Heart right ventricle (tissue), 16 donors: ENCODE data around the gene MAGEC3. TPM values are rescaled to one million over a fixed set of nuclear protein-coding genes. Genes with fewer than 3 reads are reported as not detected.

Experiments
- ATAC-seq, 8 donors: fragments of 200-7000 bp; cut with Tn5 transposase; one replicate each; pipeline ENCODE4 v1.9.1; 2020; ENCODE audit warnings: mild to moderate bottlenecking in 8 of 8, moderate library complexity in 8 of 8, moderate number of reproducible peaks in 1 of 8
- DNase-seq, 2 donors: peaks; one replicate each; pipeline ENCODE4 v3.0.0-alpha.2; 2020
- H3K27ac ChIP-seq, 10 donors: fragments of 200-600 bp; sonication (generic) in 2 of 10; one replicate each; pipeline versions ENCODE4 v1.5.0 to v1.8.0; 2020 to 2022; ENCODE audit warnings: mild to moderate bottlenecking in 3 of 10
- H3K27me3 ChIP-seq, 7 donors: fragments of 200-600 bp; one replicate each; pipeline ENCODE4 v1.8.0; 2021 to 2022; ENCODE audit warnings: mild to moderate bottlenecking in 2 of 7
- H3K36me3 ChIP-seq, 9 donors: fragments of 200-600 bp; sonication (generic) in 1 of 9; one replicate each; pipeline versions ENCODE4 v1.5.0 to v1.8.0; 2020 to 2022; ENCODE audit warnings: mild to moderate bottlenecking in 2 of 9
- H3K4me1 ChIP-seq, 9 donors: fragments of 200-600 bp; sonication (generic) in 1 of 9; one replicate each; pipeline versions ENCODE4 v1.5.0 to v1.8.0; 2020 to 2022; ENCODE audit warnings: mild to moderate bottlenecking in 4 of 9
- H3K4me3 ChIP-seq, 10 donors: fragments of 200-600 bp; sonication (generic) in 2 of 10; one replicate each; pipeline versions ENCODE4 v1.5.0 to v1.8.0; 2020 to 2022; ENCODE audit warnings: mild to moderate bottlenecking in 7 of 10, moderate library complexity in 2 of 10
- H3K9me3 ChIP-seq, 11 donors: fragments of 200-600 bp in 10 of 11; sonication (generic) in 2 of 11; one replicate each; pipeline versions ENCODE4 v1.5.0 to v1.8.0; 2013 to 2022; ENCODE audit warnings: mild to moderate bottlenecking in 2 of 11, control low read depth in 1 of 11, moderate library complexity in 1 of 11
- CTCF ChIP-seq, 9 donors: fragments of 200-600 bp; sonication (generic) in 2 of 9; IDR thresholded peaks; one replicate each; pipeline versions ENCODE4 v1.5.0 to v1.8.0; 2021 to 2022; ENCODE audit warnings: antibody characterized with exemption in 9 of 9, mild to moderate bottlenecking in 5 of 9, moderate library complexity in 1 of 9
- WGBS, 2 donors: extraction: QIAGEN DNeasy Blood & Tissue Kit; methylation state at CpG; one replicate each; pipeline ENCODE4 v1.1.7; 2013; ENCODE audit warnings: inconsistent platforms in 1 of 2; 5-methylcytosine and 5-hydroxymethylcytosine counted together
- intact Hi-C, 10 donors: fragments of 100-400 bp; cut with DNase I; formaldehyde crosslinking; loops; one replicate each; pipeline versions ENCODE4 v1.11.1 to v1.14.2; 2022
- polyA plus RNA-seq, 2 donors: library from polyadenylated mRNA; stranded (reverse); fragments of 200-250 nt; gene quantifications; one replicate each; pipeline ENCODE4 v1.2.3, GENCODE V29; 2013
- total RNA-seq, 10 donors: library from RNA; stranded (reverse); fragmentation: NEBNext Ultra II Directional in 3 of 10; extraction: Animal tissue kit (Norgen Biotek cat#: 25700) in 3 of 10; gene quantifications; one replicate each; pipeline versions ENCODE4 v1.2.1 to v1.2.4, GENCODE V29; 2021 to 2023
- donor health status: Arrhythmogenic right ventricular cardiomyopathy.
- donor health status: ischemic (EF 13 %, LVEDD 7.1; RV severe dilation, severe dysfunction).
- donor health status: healthy with polysubstance abuse.
- donor health status: DM: no; HTN: yes; CAD: no.
- donor health status: DM: no; HTN: no; CAD: no.
- donor health status: ischemic (EF 25% LVEDD 6.9; RV normal size, moderate dysfunction).
- donor health status: ischemic (EF 25% LVEDD 5.7; RV mildly dilated, moderate dysfunction).
- donor health status: healthy.
- donor health status: DM: yes; HTN: yes; CAD: no.
- donor health status: Ischemic cardiomyopathy.
- donor health status: ischemic (EF 35%, LVEDD 5.7; RV mildly dilated, moderate dysfunction).
- donor health status: nonischemic (EF 11% LVEDD 7.7; RV severe dilation, severe dysfunction).
- donor health status: DM: yes; HTN: yes; CAD: no.
- donor health status: PGD.
- donor health status: ischemic (EF 29% LVEDD 5.4; RV normal size, mild dysfunction).
- donor health status: nonischemic (EF 23%, LVEDD 6.1; RV moderate dilation, normal function).

The MAGEC3 gene
- total and polyA plus RNA-seq, 12 donors = 0.23 to 0.25 TPM; not detected in 10

GRCh38 chrX:141945426-141945825 is 107.3 kb downstream of the MAGEC3 start:
- no peak for TF ChIP-seq CTCF (IDR thresholded peaks at IDR 0.05)
- whole genome bisulfite sequencing, 2 donors = 70 to 85% methylated on average over 7 of the region's 7 CpGs

DNA sequence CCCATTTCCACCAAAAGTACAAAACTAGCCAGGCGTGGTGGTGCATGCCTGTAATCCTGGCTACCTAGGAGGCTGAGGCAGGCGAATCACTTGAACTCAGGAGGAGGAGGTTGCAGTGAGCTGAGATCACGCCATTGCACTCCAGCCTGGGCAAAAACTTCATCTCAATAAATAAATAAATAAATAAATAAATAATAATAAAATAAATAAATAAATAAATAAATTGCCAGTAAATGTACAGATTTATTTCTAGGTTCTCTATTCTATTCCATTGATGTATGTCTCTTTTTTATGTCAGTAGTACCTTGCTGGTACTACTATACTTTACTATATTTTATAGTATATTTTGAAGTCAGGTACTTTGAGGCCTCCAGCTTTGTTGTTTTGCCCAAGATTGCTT is 109.2 kb downstream of the MAGEC3 start:
- ATAC-seq = no peak
- H3K9me3 ChIP-seq = no peaks in the 10 kb centered on the region
- H3K36me3 ChIP-seq = no peaks in the 10 kb centered on the region
- H3K27ac ChIP-seq = no peak overlapping the region
- intact Hi-C loops = loop anchor here in 1 of 10 donors (5.0 kb wide), 1 partner anchor 955 kb away; no protein-coding TSS in a partner anchor
- no peak for DNase-seq
- H3K4me1 ChIP-seq = no peaks in the 10 kb centered on the region
- 86 to 88% methylated on average over 3 of the region's 3 CpGs for WGBS, 2 donors
- no peak overlapping the region for H3K4me3 ChIP-seq
- no peak for TF ChIP-seq CTCF (IDR thresholded peaks at IDR 0.05)
- H3K27me3 ChIP-seq = no peaks in the 10 kb centered on the region

More at GRCh38 chrX:141945426-141945825, 107.3 kb downstream of the MAGEC3 start:
- H3K36me3 ChIP-seq = no peaks in the 10 kb centered on the region
- DNase-seq (no peak), ATAC-seq (no peak)
- H3K9me3 ChIP-seq = no peaks in the 10 kb centered on the region
- H3K4me1 ChIP-seq = no peaks in the 10 kb centered on the region
- no peaks in the 10 kb centered on the region for H3K27me3 ChIP-seq
- intact Hi-C loops = loop anchor here in 1 of 10 donors (5.0 kb wide), 1 partner anchor 953 kb away; no protein-coding TSS in a partner anchor
- H3K27ac ChIP-seq = no peak overlapping the region
- no peak overlapping the region for H3K4me3 ChIP-seq

Other genes with a start within 250 kb of the MAGEC3 start
- gene SPANXA2, start 248.6 kb upstream of the MAGEC3 start, total RNA-seq = not detected
- not detected for gene SPANXA2, start 248.6 kb upstream of the MAGEC3 start, polyA plus RNA-seq
- gene SPANXD, start 139.6 kb upstream of the MAGEC3 start, total RNA-seq = not detected
- gene SPANXD, start 139.6 kb upstream of the MAGEC3 start, polyA plus RNA-seq = not detected
- gene MAGEC1, start 65.6 kb downstream of the MAGEC3 start, total RNA-seq = not detected
- not detected for gene MAGEC1, start 65.6 kb downstream of the MAGEC3 start, polyA plus RNA-seq